Mesothelial cell of epicardium (in vitro differentiated cells): ENCODE measurements around the gene EMILIN2. TPM values are rescaled to one million over a fixed set of nuclear protein-coding genes. Genes with fewer than 3 reads are reported as not detected.
A peak's percentile ranks its signal among the peaks of the same experiment; 100 is the strongest.
"Not testable (repeated sequence)": the region's sequence is repeated elsewhere in the genome, so short reads cannot be mapped to it uniquely, and the experiment has no call there.

Source experiments
- DNase-seq, 2 experiments: peaks; one replicate each; pipeline ENCODE4 v3.0.0; 2021; ENCODE audit warnings: low spot score in 2 of 2; ENCODE audit not compliant: unreplicated experiment in 2 of 2
- H3K27ac Mint-ChIP-seq: 2 replicates; pipeline ENCODE4 v1.8.0; 2021; ENCODE audit warnings: mixed read lengths
- H3K27me3 Mint-ChIP-seq: 2 replicates; pipeline ENCODE4 v1.8.0; 2021; ENCODE audit warnings: low read depth, mixed read lengths
- H3K36me3 Mint-ChIP-seq: 2 replicates; pipeline ENCODE4 v1.8.0; 2021; ENCODE audit warnings: mixed read lengths
- H3K4me1 Mint-ChIP-seq: 2 replicates; pipeline ENCODE4 v1.8.0; 2021; ENCODE audit warnings: mixed read lengths
- H3K4me3 Mint-ChIP-seq: 2 replicates; pipeline ENCODE4 v1.8.0; 2021; ENCODE audit warnings: mild to moderate bottlenecking, moderate library complexity, mixed read lengths
- H3K9me3 Mint-ChIP-seq: 2 replicates; pipeline ENCODE4 v1.8.0; 2021; ENCODE audit warnings: mixed read lengths
- CTCF ChIP-seq: fragments of 200-600 bp; sonication (generic); IDR thresholded peaks from one replicate; pipeline ENCODE4 v1.5.0; 2021; ENCODE audit warnings: antibody characterized with exemption; ENCODE audit not compliant: unreplicated experiment
- total RNA-seq: library from RNA; stranded (reverse); gene quantifications from 3 replicates; pipeline ENCODE4 v1.2.1, GENCODE V29; 2021

EMILIN2 gene
- total RNA-seq, 1 donor from 2014 or later, result 30.2 TPM

- Mint-ChIP-seq H3K4me3 (no peak overlapping the region), H3K36me3 (peaks cover 1% of the 10 kb centered on the region), H3K9me3 (peaks cover 4% of the 10 kb centered on the region), H3K27me3 (no peaks in the 10 kb centered on the region), H3K27ac (no peak overlapping the region), H3K4me1 (peaks cover 14% of the 10 kb centered on the region)
- TF ChIP-seq CTCF, result no peak
- DNase-seq, result no peak
Observed at GRCh38 chr18:2823966-2824365, 22.8 kb upstream of the EMILIN2 start.

GRCh38 chr18:2824865-2825264 lies 21.9 kb upstream of the EMILIN2 start:
- Mint-ChIP-seq H3K4me1 (peaks cover 14% of the 10 kb centered on the region), H3K27ac (no peak overlapping the region), H3K27me3 (no peaks in the 10 kb centered on the region), H3K4me3 (no peak overlapping the region), H3K9me3 (peaks cover 4% of the 10 kb centered on the region), H3K36me3 (peaks cover 1% of the 10 kb centered on the region)
- TF ChIP-seq CTCF, result no peak
- no peak for DNase-seq

GRCh38 chr18:2825613-2826175 lies 21.1 kb upstream of the EMILIN2 start:
- H3K27ac Mint-ChIP-seq, result peak overlapping the region; percentile 54
- no peak overlapping the region for H3K4me3 Mint-ChIP-seq
- peaks cover 14% of the 10 kb centered on the region for H3K4me1 Mint-ChIP-seq
- peaks cover 4% of the 10 kb centered on the region for H3K9me3 Mint-ChIP-seq
- no peak for TF ChIP-seq CTCF
- H3K27me3 Mint-ChIP-seq, result no peaks in the 10 kb centered on the region
- no peak for DNase-seq
- H3K36me3 Mint-ChIP-seq, result peaks cover 1% of the 10 kb centered on the region

GRCh38 chr18:2826581-2826980 lies 20.2 kb upstream of the EMILIN2 start:
- Mint-ChIP-seq H3K9me3 (peaks cover 4% of the 10 kb centered on the region), H3K4me3 (no peak overlapping the region), H3K4me1 (peaks cover 14% of the 10 kb centered on the region), H3K36me3 (peaks cover 1% of the 10 kb centered on the region), H3K27me3 (no peaks in the 10 kb centered on the region), H3K27ac (peak overlapping the region; percentile 76)
- no peak for TF ChIP-seq CTCF
- DNase-seq, result no peak

- H3K4me1 Mint-ChIP-seq, result peaks cover 14% of the 10 kb centered on the region
- no peak overlapping the region for H3K4me3 Mint-ChIP-seq
- no peak for TF ChIP-seq CTCF
- peaks cover 1% of the 10 kb centered on the region for H3K36me3 Mint-ChIP-seq
- peak overlapping the region; percentile 76 for H3K27ac Mint-ChIP-seq
- no peaks in the 10 kb centered on the region for H3K27me3 Mint-ChIP-seq
- DNase-seq, result no peak
- peaks cover 4% of the 10 kb centered on the region for H3K9me3 Mint-ChIP-seq
Observed at GRCh38 chr18:2827061-2827460, 19.7 kb upstream of the EMILIN2 start.

- not testable (repeated sequence) for H3K27ac Mint-ChIP-seq, H3K4me1 Mint-ChIP-seq, H3K36me3 Mint-ChIP-seq, H3K4me3 Mint-ChIP-seq, H3K27me3 Mint-ChIP-seq, DNase-seq
- peaks cover 21% of the 10 kb centered on the region for H3K9me3 Mint-ChIP-seq
Observed at GRCh38 chr18:2836118-2836517, 10.7 kb upstream of the EMILIN2 start.

- H3K27me3 Mint-ChIP-seq, H3K4me1 Mint-ChIP-seq, H3K36me3 Mint-ChIP-seq, DNase-seq, H3K27ac Mint-ChIP-seq, H3K4me3 Mint-ChIP-seq: not testable (repeated sequence)
- H3K9me3 Mint-ChIP-seq, result peaks cover 21% of the 10 kb centered on the region
Observed at GRCh38 chr18:2837290-2837689, 9.5 kb upstream of the EMILIN2 start.
